Measurements from ENCODE around the gene PCSK4. TPM values are rescaled to one million over a fixed set of nuclear protein-coding genes. Genes with fewer than 3 reads are reported as not detected.

Gene PCSK4
- total RNA-seq, 1 experiment from 2014 or later, result 9.1 TPM

- Mint-ChIP-seq H3K36me3 (ENCODE audit: insufficient read depth in 1 of 3, low read depth in 3 of 3) (0 out of 7 replicates have a peak, but pooled peaks cover 0 to 6% (median 0%) of the 10 kb centered on the region in 3 experiments), H3K27me3 (ENCODE audit: low read depth) (peaks cover 57% of the 10 kb centered on the region), H3K27ac (no peak overlapping the region), H3K4me1 (peaks cover 2 to 9% of the 10 kb centered on the region in 2 experiments; a peak in 3 of 4 replicates), H3K9me3 (no peaks in the 10 kb centered on the region), H3K4me3 (no peak overlapping the region; a peak in 1 of 5 replicates)
- H3K56ac ChIP-seq (ENCODE audit: insufficient read length, low read depth, low read length), result no peak overlapping the region
- no peaks in the 10 kb centered on the region for H3K4me1 ChIP-seq (ENCODE audit: insufficient read depth, low read length)
- H3K4ac ChIP-seq (ENCODE audit: low read depth, low read length), result no peak overlapping the region
- H3K18ac ChIP-seq (ENCODE audit: insufficient read length, low read depth, low read length), result no peak overlapping the region
- H2BK120ac ChIP-seq (ENCODE audit: low read depth, low read length, poor library complexity, severe bottlenecking), result no peak overlapping the region
- H4K5ac ChIP-seq (ENCODE audit: insufficient read length, low read depth, low read length), result no peak overlapping the region
- H3K9ac ChIP-seq (ENCODE audit: extremely low read depth, insufficient read length, low read length), result no peak overlapping the region
- no peak overlapping the region for H2AFZ ChIP-seq (ENCODE audit: low read length)
- no peak overlapping the region for H4K8ac ChIP-seq (replicated peaks; ENCODE audit: insufficient read length, low read depth, low read length)
- H2BK20ac ChIP-seq (ENCODE audit: low read depth, low read length, poor library complexity, severe bottlenecking), result no peak overlapping the region
- H2BK5ac ChIP-seq (ENCODE audit: insufficient read length, low read length), result no peak overlapping the region
- no peak overlapping the region for H2AK5ac ChIP-seq (ENCODE audit: insufficient read length, low read length)
- H3K14ac ChIP-seq (ENCODE audit: insufficient read depth, low read length), result no peak overlapping the region
- WGBS (ENCODE audit: extremely low coverage, insufficient read length, low lambda C conversion rate), result no CpG with 5 or more reads among the region's 24 CpGs
- H4K91ac ChIP-seq (ENCODE audit: insufficient read length, low read depth, low read length), result no peak overlapping the region
- DNase-seq, result no peak
- no peak overlapping the region for H3T11ph ChIP-seq (ENCODE audit: low read length)
- no peak overlapping the region for H2BK12ac ChIP-seq (ENCODE audit: insufficient read length, low read depth, low read length)
- H4K20me1 ChIP-seq (ENCODE audit: control insufficient read depth, insufficient read depth, insufficient read length), result peaks cover 3% of the 10 kb centered on the region
- peaks cover 37% of the 10 kb centered on the region for H3K27me3 ChIP-seq (ENCODE audit: insufficient read depth, low read length)
- no peak overlapping the region for H3K23ac ChIP-seq (ENCODE audit: insufficient read length, low read depth, low read length)
- H3K79me1 ChIP-seq (ENCODE audit: insufficient read depth, low read depth, low read length, poor library complexity, severe bottlenecking), result no peaks in the 10 kb centered on the region
- H3K27ac ChIP-seq (ENCODE audit: insufficient read length, low read depth, low read length), result no peak overlapping the region
- H3K9me3 ChIP-seq (ENCODE audit: control insufficient read depth, low read depth, low read length), result no peaks in the 10 kb centered on the region
- no peaks in the 10 kb centered on the region for H3K79me2 ChIP-seq (ENCODE audit: insufficient read depth, low read length)
- no peak; the same call in 2 of the 3 replicates for TF ChIP-seq CTCF (conservative IDR thresholded peaks at IDR 0.05)
- no peak overlapping the region for H2BK15ac ChIP-seq (ENCODE audit: low read depth, low read length)
- peaks cover 9% of the 10 kb centered on the region for H3K23me2 ChIP-seq (ENCODE audit: insufficient read length, low read depth, low read length, poor library complexity, severe bottlenecking)
- no peak overlapping the region for H3K4me2 ChIP-seq (ENCODE audit: insufficient read depth, insufficient read length, low read length)
These were observed 18.5 kb downstream of the PCSK4 start for GRCh38 chr19:1471515-1472160.
